HG03565 (cell line): ENCODE data around the gene PRCD.

Experiments
- ATAC-seq: cut with Tn5 transposase; IDR thresholded peaks from one replicate; pipeline ENCODE4 v1.9.1; 2021; ENCODE audit warnings: mild to moderate bottlenecking, moderate library complexity; ENCODE audit not compliant: unreplicated experiment

PRCD gene

DNA sequence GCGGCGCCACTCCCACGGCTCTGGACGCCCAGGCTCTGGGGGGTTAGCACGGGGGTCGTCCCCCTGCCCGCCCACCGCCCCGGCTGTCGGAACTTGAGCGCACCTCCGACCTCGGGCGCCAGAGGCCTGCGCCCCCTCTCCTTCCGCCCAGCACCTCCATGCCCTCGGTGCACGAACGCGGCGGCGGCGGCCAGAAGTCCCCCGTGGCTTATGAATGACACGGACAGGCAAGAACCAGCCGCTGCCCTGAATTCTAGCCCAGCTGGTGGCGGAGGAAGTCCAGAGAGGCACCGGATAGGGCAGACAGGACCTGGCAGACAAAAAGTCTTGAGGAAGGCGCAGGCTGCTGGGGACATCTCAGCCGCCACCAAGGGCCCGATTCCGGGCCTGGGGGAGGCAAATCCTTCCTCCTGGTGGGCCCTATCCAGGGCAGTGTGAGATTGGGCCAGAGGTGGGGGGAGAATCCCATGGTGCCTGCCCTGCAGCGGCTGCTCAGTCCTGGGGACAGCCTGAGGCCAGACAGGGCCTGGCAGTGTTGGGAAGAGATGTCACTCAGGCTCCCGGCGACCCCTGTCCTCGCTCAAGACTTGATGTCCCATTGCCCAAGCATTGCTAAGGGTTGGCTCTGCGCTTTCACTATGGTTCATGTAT lies 1.4 kb upstream of the PRCD start:
- no peak for ATAC-seq

DNA sequence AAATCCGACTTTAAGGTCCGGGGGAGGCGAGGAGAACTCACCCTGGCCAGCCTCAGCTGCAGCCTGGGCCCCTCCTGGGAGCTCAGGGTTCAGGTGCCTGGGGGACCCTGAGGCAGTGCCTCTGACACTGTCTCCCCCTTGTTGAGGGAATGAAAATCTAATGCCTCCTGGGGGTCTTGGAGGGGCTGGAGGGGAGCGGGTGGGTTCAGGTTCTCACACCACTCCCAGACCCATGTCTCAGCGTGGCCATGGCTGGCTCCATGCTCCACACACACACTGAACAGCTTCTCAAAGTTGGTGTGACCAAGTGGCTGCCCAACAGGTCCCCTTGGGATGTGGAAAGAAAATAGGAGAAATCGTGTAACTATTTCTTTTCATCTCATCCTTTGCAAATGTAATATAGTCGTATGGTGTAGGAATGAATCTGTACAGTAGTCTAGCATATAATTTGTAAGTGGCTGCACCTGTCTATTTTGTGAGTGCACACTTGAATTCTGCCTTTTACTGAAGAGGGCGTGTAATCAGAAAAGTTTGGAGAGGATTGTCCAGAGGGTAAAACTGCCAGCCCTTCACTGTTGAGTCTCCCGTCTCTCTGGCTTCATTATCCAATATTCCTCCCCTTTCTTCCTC lies 788 bp upstream of the PRCD start:
- ATAC-seq = no peak

DNA sequence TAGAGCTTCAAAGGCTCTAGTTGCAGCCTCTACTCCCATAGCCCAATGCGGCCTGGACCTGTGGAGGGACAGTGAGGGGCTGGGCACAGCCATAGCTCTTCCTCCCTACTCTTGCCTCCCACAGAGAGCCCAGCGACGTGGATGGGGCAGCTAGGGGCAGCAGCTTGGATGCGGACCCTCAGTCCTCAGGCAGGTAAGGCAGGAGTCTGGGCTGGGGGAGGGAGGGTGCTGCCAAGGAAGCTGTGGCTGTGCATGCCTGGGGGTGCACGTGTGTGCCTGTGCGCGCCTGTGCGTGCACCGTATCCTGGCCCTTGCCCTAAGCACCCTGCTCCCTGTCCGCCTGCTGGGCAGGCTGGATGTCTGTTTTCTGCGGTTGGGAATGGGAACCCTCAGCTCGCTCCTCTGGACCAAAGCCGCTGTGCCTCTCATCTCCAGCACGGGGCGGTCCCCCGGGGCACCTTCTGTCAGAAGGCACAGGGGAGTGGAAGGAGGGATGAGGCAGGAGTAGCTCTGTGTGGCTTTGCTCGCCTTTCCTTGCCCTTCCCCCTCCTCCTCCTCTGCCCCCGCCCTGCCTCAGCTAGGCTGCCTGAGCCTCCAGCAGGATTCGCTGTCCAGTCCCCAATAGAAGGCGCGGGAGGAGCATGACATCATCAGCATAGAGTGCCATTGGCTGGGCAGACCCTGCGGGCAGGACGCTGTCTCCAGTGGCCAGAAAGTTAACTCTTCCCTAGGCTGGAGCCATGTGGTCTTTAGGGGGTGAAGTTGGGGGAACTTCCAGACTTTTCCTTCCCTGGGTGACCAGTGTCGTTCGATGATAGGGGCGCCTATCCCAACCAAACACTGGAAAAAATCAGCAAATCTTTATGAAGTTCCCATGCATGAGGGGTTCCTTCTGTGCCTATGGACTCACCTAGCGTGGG lies 797 bp downstream of the PRCD start:
- no peak for ATAC-seq

DNA sequence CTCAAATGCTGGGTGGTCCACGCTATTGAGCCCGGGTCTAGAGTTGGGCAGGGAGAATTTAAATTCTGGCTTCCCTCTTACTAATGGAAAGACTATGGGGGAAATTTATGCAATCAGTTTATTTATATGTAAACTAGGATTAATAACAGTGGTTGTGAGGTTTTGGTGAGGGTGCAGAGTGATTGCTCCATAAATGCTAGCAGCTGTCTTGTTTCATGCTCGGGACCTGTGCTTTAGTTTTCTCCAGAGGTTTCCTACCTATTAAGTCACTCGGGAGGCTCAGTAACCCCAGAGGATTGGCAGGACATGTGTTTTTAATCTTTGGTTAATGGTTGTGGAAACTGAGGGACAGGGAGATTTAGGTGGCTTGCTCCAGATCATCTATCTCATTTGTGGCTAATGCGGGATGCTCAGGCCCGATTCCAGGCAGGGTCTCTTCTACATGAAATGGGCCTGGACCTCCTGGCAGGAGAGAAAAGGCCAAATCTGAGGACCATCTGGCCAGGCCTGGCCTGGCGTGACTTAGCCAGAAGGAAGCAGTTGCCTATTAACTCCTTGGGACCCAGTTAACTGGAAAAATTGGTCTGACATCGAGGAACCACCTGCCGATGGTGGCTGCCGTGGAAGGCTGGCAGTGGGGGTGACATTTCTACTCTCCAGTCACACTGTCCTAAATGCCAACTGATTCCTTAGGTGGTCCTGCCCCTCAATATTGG lies 2.1 kb downstream of the PRCD start:
- ATAC-seq = no peak

DNA sequence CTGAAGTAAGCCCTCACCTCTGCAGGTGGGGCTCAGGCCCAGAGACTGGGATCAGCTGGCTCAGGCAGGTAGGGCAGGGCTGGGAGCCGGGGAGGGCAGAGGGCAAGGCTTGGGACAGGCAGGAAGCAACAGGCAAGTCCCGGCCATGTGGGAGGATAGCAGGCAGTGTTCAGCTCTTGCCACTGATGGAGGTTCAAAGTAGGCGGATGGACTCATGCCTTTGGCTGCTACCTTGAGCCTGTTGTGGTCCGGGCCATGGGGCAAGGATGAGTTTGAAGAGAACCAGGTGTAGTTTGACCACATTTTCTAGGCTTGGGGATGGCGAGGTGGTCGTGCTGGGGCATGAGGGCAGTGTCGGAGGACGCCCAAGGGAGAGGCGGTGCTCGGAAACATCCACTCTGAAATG lies 2.7 kb downstream of the PRCD start:
- no peak for ATAC-seq

- no peak for ATAC-seq
Measured at GRCh38 chr17:76542984-76543383, 3.1 kb downstream of the PRCD start.

- no peak for ATAC-seq
Measured at GRCh38 chr17:76543482-76543825, 3.6 kb downstream of the PRCD start.

GRCh38 chr17:76543826-76544545 lies 4.1 kb downstream of the PRCD start:
- no peak for ATAC-seq

GRCh38 chr17:76544546-76545365 lies 4.9 kb downstream of the PRCD start:
- ATAC-seq = no peak

- ATAC-seq = no peak
Measured at GRCh38 chr17:76545918-76546555, 6.2 kb downstream of the PRCD start.

- ATAC-seq = no peak
Measured at GRCh38 chr17:76546556-76547182, 6.8 kb downstream of the PRCD start.

DNA sequence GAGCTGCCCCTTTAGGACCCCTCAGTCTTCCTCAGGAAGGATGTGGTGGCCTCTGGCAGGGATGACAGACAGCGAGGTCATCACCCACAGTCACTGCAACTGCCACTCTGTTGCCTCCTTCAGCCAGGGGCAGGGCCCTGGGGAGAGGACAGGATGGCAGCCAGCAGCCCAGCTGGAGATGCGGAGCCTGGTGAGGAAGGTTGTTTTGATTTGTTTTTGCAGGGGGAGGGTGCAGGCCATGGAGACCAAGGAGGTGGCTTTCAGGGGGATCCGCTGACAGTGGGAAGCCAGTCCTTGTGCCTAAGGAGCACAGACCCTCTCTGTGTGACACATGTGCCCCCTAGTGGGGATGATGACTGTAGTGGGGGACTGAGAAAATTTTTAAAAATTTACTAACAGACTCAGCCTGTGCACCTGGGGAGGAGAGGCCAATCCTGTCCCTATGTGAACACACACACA lies 7.4 kb downstream of the PRCD start:
- ATAC-seq = no peak

- no peak for ATAC-seq
Measured at GRCh38 chr17:76547642-76548202, 7.9 kb downstream of the PRCD start.

DNA sequence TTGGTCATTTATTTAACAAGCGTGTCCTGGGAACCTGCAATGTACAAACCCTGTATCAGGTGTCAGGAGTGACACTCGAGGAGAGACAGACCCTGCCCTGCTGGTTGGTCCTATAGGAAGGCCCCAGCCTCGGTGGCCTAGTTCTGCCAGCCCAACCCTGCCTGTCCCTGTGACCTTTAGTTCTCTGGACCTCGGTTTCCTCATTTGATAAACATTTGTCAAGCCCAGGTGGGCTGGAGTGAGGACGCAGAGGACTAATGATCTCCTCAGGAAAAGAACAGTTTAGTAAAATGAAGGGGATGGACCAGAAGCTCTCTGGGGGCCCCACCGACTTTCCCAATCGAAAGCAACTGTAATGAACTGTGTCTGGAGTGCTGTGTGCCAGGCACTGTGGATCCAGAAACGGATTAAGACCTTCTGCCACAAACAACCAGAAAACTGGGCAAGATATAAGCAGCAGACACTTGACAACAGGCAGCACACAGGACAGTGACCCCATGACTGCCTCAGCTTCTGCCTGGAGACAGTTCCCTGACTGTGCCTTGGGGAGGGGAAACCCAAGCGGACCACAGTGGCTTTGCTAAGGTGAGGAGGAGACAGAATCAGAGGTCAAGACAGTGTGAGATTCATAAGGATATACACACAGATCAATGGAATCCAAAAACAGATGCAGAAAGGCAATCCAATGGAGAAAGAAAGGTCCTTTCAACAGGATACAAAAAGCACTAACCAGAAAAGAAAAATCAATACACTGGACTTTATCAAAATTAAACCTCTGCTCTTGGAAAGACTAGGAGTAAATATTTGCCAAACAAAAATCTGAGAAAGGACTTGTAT lies 8.8 kb downstream of the PRCD start:
- ATAC-seq = no peak

- no peak for ATAC-seq
Measured at GRCh38 chr17:76549215-76549518, 9.3 kb downstream of the PRCD start.

DNA sequence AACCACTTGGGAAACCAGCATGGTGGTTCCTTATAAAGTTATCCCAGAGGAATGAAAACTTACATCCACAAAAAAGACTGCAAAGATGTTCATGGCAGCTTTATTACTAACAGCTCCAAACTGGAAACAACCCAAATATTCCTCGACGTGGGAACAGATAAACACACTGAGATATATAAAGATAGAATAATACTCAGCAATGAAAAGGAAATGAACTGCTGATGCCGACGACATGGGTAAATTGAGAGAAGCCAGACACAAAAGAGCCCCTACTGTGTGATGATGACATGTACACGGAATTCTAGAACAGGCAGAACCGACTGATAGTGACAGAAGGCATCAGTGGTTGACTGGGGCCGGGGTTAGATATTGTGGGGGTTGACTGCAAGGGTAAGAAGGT lies 9.7 kb downstream of the PRCD start:
- ATAC-seq = no peak

DNA sequence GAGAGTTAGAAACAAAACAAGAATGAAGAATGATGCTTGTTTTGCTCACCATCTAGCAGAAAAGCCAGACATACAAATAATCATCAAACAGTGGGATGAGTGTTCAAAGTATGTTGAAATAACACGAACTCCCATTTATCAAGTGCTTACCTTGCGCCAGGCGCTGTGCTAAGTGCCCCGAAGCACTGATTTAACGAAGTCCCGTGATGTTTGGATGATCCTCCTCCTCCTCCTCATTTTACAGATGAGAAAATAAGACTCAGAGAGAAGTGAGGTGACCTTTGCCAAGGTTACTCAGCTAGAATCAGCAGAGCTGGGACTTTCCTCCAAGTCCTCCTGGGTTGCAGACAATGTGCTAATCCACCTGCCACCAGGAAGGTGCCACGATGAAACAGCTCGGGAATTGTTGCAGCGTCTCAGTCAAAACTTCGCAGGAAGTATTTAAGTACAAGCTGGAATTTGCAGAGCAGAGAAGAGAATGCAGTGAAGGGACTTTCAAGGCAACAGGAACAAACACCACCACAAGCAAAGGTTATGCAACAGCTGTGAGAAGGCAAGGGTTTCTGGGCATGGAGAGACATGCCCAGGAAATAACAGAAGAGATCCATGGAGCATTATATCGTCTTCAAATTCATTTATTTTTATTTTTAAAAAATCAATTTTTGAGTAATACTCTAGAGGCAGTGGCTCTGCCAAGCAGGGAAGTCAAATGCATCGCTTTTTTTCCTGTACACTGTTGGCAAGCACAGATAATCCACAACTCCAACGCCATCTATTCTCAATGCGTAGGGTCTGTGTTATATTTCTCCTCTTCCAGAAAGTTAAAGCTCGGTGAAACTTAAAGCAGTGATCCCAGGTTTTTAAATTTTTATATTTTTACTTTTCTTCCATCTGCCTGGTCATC lies 11.1 kb downstream of the PRCD start:
- no peak for ATAC-seq
